LNCAP (cell line): ENCODE data around the gene TRIM27.

Experiments used
- CTCF ChIP-seq: fragments of 450-650 bp; IDR thresholded peaks from 2 replicates; pipeline ENCODE4 v1.5.1; 2017; ENCODE audit warnings: mild to moderate bottlenecking

Gene TRIM27

GRCh38 chr6:28863604-28864325 is 60.0 kb downstream of the TRIM27 start:
- no peak for TF ChIP-seq CTCF

GRCh38 chr6:28862077-28862476 is 61.7 kb downstream of the TRIM27 start:
- TF ChIP-seq CTCF = no peak

- no peak for TF ChIP-seq CTCF
These were observed 62.4 kb downstream of the TRIM27 start for GRCh38 chr6:28861339-28861738.

GRCh38 chr6:28860581-28860980 is 63.2 kb downstream of the TRIM27 start:
- no peak for TF ChIP-seq CTCF

GRCh38 chr6:28858963-28859362 is 64.8 kb downstream of the TRIM27 start:
- TF ChIP-seq CTCF = no peak

- no peak for TF ChIP-seq CTCF
These were observed 67.2 kb downstream of the TRIM27 start for GRCh38 chr6:28856620-28857005.
